ENCODE measurements around the gene ABCC8.

Gene ABCC8

GRCh38 chr11:17403980-17404759 lies 72.5 kb downstream of the ABCC8 start (continued):
- TF ChIP-seq ZSCAN4 (tag by site-specific recombination; IDR thresholded peaks at IDR 0.05) (no peak), ZNF670 (tag by site-specific recombination; IDR thresholded peaks at IDR 0.05; ENCODE audit: low read depth) (no peak), ZSCAN16 (tag by site-specific recombination; IDR thresholded peaks at IDR 0.05) (no peak), ZBTB26 (tag by site-specific recombination; optimal IDR thresholded peaks at IDR 0.05) (no peak), ZBTB21 (tag by site-specific recombination; IDR thresholded peaks at IDR 0.05) (no peak), BCL6B (tag by site-specific recombination; IDR thresholded peaks at IDR 0.05) (no peak), ZBTB17 (tag by site-specific recombination; IDR thresholded peaks at IDR 0.05) (peak; percentile 71), PRDM2 (tag by site-specific recombination; IDR thresholded peaks at IDR 0.05; ENCODE audit: borderline replicate concordance) (no peak), GLI4 (tag by site-specific recombination; IDR thresholded peaks at IDR 0.05) (no peak), WT1 (tag by site-specific recombination; IDR thresholded peaks at IDR 0.05) (0 out of 2 replicates have a peak, but pooled peaks have one; percentile 12), PBX3 (CRISPR knock-in tag; IDR thresholded peaks at IDR 0.05) (no peak), GLI2 (tag by site-specific recombination; IDR thresholded peaks at IDR 0.05; ENCODE audit: borderline replicate concordance, low read depth) (no peak), ZNF23 (tag by site-specific recombination; IDR thresholded peaks at IDR 0.05; ENCODE audit: borderline replicate concordance) (no peak), KLF1 (tag by site-specific recombination; IDR thresholded peaks at IDR 0.05) (no peak), ZNF704 (tag by site-specific recombination; IDR thresholded peaks at IDR 0.05) (no peak), ZNF350 (tag by site-specific recombination; IDR thresholded peaks at IDR 0.05) (no peak), ZNF510 (tag by site-specific recombination; IDR thresholded peaks at IDR 0.05; ENCODE audit: insufficient replicate concordance) (no peak), YY2 (tag by site-specific recombination; IDR thresholded peaks at IDR 0.05) (no peak), ZNF37A (tag by site-specific recombination; IDR thresholded peaks at IDR 0.05) (no peak), ZNF335 (tag by site-specific recombination; conservative IDR thresholded peaks at IDR 0.05) (no peak), ZNF274 (IDR thresholded peaks at IDR 0.05; ENCODE audit: low read length) (no peak), ZNF274 (tag by site-specific recombination; IDR thresholded peaks at IDR 0.05; ENCODE audit: borderline replicate concordance) (no peak), ZNF488 (tag by site-specific recombination; IDR thresholded peaks at IDR 0.05) (no peak), INSM2 (tag by site-specific recombination; IDR thresholded peaks at IDR 0.05) (no peak), PRDM1 (tag by site-specific recombination; IDR thresholded peaks at IDR 0.05) (no peak)
